Osteocyte (in vitro differentiated cells): ENCODE measurements around the gene LY6G5B. TPM values are rescaled to one million over a fixed set of nuclear protein-coding genes. Genes with fewer than 3 reads are reported as not detected.

Experiments
- DNase-seq: peaks from one replicate; pipeline ENCODE4 v3.0.0; 2021; ENCODE audit warnings: mixed read lengths; ENCODE audit not compliant: unreplicated experiment; ENCODE audit errors: extremely low spot score
- H3K27ac Mint-ChIP-seq: one replicate; pipeline ENCODE4 v1.8.0; 2021; ENCODE audit warnings: mild to moderate bottlenecking, mixed read lengths; ENCODE audit not compliant: unreplicated experiment
- H3K27me3 Mint-ChIP-seq: one replicate; pipeline ENCODE4 v1.8.0; 2021; ENCODE audit warnings: mixed read lengths; ENCODE audit not compliant: unreplicated experiment
- H3K36me3 Mint-ChIP-seq: one replicate; pipeline ENCODE4 v1.8.0; 2021; ENCODE audit warnings: mixed read lengths; ENCODE audit not compliant: unreplicated experiment
- H3K4me1 Mint-ChIP-seq: one replicate; pipeline ENCODE4 v1.8.0; 2021; ENCODE audit warnings: mixed read lengths; ENCODE audit not compliant: unreplicated experiment
- H3K4me3 Mint-ChIP-seq: one replicate; pipeline ENCODE4 v1.8.0; 2021; ENCODE audit warnings: mild to moderate bottlenecking, moderate library complexity, mixed read lengths; ENCODE audit not compliant: unreplicated experiment
- H3K9me3 Mint-ChIP-seq: one replicate; pipeline ENCODE4 v1.8.0; 2021; ENCODE audit warnings: mixed read lengths; ENCODE audit not compliant: unreplicated experiment
- CTCF ChIP-seq: fragments of 200-600 bp; sonication (generic); IDR thresholded peaks from 2 replicates; pipeline ENCODE4 v1.5.0; 2021; ENCODE audit warnings: antibody characterized with exemption, mild to moderate bottlenecking, moderate library complexity
- microRNA-seq: library from miRNA; unstranded; fragments of <30 nt; microRNA quantifications from one replicate; pipeline ENCODE4 v1.1.0, GENCODE V29; 2020; ENCODE audit not compliant: unreplicated experiment
- total RNA-seq: library from RNA; stranded (reverse); gene quantifications from 2 replicates; pipeline ENCODE4 v1.2.1, GENCODE V29; 2021

Gene LY6G5B
- total RNA-seq, 1 donor from 2014 or later, result 17.6 TPM

GRCh38 chr6:31720196-31720770 is 50.5 kb downstream of the LY6G5B start:
- TF ChIP-seq CTCF, result no peak
- Mint-ChIP-seq H3K4me1 (no peaks in the 10 kb centered on the region), H3K27me3 (no peaks in the 10 kb centered on the region), H3K4me3 (no peak overlapping the region), H3K36me3 (peaks cover 2% of the 10 kb centered on the region), H3K9me3 (no peaks in the 10 kb centered on the region), H3K27ac (no peak overlapping the region)
- no peak for DNase-seq

GRCh38 chr6:31721351-31722020 is 51.7 kb downstream of the LY6G5B start, which contains the start of gene LY6G6C:
TSS of gene LY6G6C (minus strand) at chr6:31721746. CDS start at chr6:31721679, 67 bp downstream.
- Mint-ChIP-seq H3K4me1 (no peaks in the 10 kb centered on the region), H3K27me3 (no peaks in the 10 kb centered on the region), H3K9me3 (no peaks in the 10 kb centered on the region), H3K4me3 (no peak within 1 kb of the TSS), H3K36me3 (peaks cover 10% of the 10 kb centered on the region), H3K27ac (no peak within 1 kb of the TSS)
- no peak for TF ChIP-seq CTCF
- DNase-seq, result no peak

- H3K4me1 Mint-ChIP-seq, result no peaks in the 10 kb centered on the region
- H3K36me3 Mint-ChIP-seq, result peaks cover 17% of the 10 kb centered on the region
- no peak overlapping the region for H3K4me3 Mint-ChIP-seq
- TF ChIP-seq CTCF, result no peak
- no peaks in the 10 kb centered on the region for H3K27me3 Mint-ChIP-seq
- H3K9me3 Mint-ChIP-seq, result no peaks in the 10 kb centered on the region
- H3K27ac Mint-ChIP-seq, result no peak overlapping the region
- DNase-seq, result no peak
Observed at GRCh38 chr6:31722173-31722572, 52.4 kb downstream of the LY6G5B start.

Small RNA genes lying within 50 kb of the gene (microRNA-seq; reads per million reads assigned to microRNA genes)
- not detected for gene MIR4646
- not detected for gene MIR6832

Other genes with a start within 250 kb of the LY6G5B start
- 12.1 and 13.8 TPM in 2 replicates for gene MICB, start 171.8 kb upstream of the LY6G5B start, total RNA-seq
- not detected in 2 replicates for gene MCCD1, start 141.0 kb upstream of the LY6G5B start, total RNA-seq
- gene DDX39B, start 128.0 kb upstream of the LY6G5B start, total RNA-seq, result 315 and 331 TPM in 2 replicates
- 8.8 and 9.0 TPM in 2 replicates for gene ATP6V1G2, start 123.4 kb upstream of the LY6G5B start, total RNA-seq
- gene NFKBIL1, start 122.4 kb upstream of the LY6G5B start, total RNA-seq, result 28.7 and 33.2 TPM in 2 replicates
- not detected in 2 replicates for gene LTA, start 97.7 kb upstream of the LY6G5B start, total RNA-seq
- gene TNF, start 94.4 kb upstream of the LY6G5B start, total RNA-seq, result not detected in 2 replicates
- gene LTB, start 87.6 kb upstream of the LY6G5B start, total RNA-seq, result not detected in 2 replicates
- gene LST1, start 83.7 kb upstream of the LY6G5B start, total RNA-seq, result not detected in 2 replicates
- gene NCR3, start 77.0 kb upstream of the LY6G5B start, total RNA-seq, result not detected in 2 replicates
- gene AIF1, start 54.7 kb upstream of the LY6G5B start, total RNA-seq, result not detected in 2 replicates
- 189 and 205 TPM in 2 replicates for gene PRRC2A, start 49.3 kb upstream of the LY6G5B start, total RNA-seq
- gene BAG6, start 17.3 kb upstream of the LY6G5B start, total RNA-seq, result 382 and 386 TPM in 2 replicates
- 2.2 and 4.0 TPM in 2 replicates for gene APOM, start 14.1 kb upstream of the LY6G5B start, total RNA-seq
- 21.5 and 23.0 TPM in 2 replicates for gene C6orf47, start 9.2 kb upstream of the LY6G5B start, total RNA-seq
- 17.0 and 18.7 TPM in 2 replicates for gene GPANK1, start 5.0 kb upstream of the LY6G5B start, total RNA-seq
- gene CSNK2B, start 3.9 kb upstream of the LY6G5B start, total RNA-seq, result 142 and 163 TPM in 2 replicates
- 3.9 and 5.0 TPM in 2 replicates for gene LY6G5C, start 11.1 kb downstream of the LY6G5B start, total RNA-seq
- 46.6 and 50.5 TPM in 2 replicates for gene ABHD16A, start 33.3 kb downstream of the LY6G5B start, total RNA-seq
- not detected in 2 replicates for gene LY6G6F, start 36.9 kb downstream of the LY6G5B start, total RNA-seq
- gene LY6G6D, start 45.4 kb downstream of the LY6G5B start, total RNA-seq, result not detected in 2 replicates
- gene LY6G6C, start 51.8 kb downstream of the LY6G5B start, total RNA-seq, result not detected in 2 replicates
- gene MPIG6B, start 53.4 kb downstream of the LY6G5B start, total RNA-seq, result not detected in 2 replicates
- gene DDAH2, start 59.3 kb downstream of the LY6G5B start, total RNA-seq, result 91.4 and 96.3 TPM in 2 replicates
- 230 and 242 TPM in 2 replicates for gene CLIC1, start 66.6 kb downstream of the LY6G5B start, total RNA-seq
- gene MSH5, start 70.0 kb downstream of the LY6G5B start, total RNA-seq, result 18.4 and 20.9 TPM in 2 replicates
- 2.5 and 3.4 TPM in 2 replicates for gene SAPCD1, start 92.7 kb downstream of the LY6G5B start, total RNA-seq
- gene VWA7, start 107.4 kb downstream of the LY6G5B start, total RNA-seq, result 0.50 and 0.94 TPM in 2 replicates
- gene VARS1, start 125.8 kb downstream of the LY6G5B start, total RNA-seq, result 73.0 and 73.4 TPM in 2 replicates
- 50.6 and 54.3 TPM in 2 replicates for gene LSM2, start 137.0 kb downstream of the LY6G5B start, total RNA-seq
- gene HSPA1L, start 145.3 kb downstream of the LY6G5B start, total RNA-seq, result 1.1 and 1.7 TPM in 2 replicates
- gene HSPA1A, start 145.6 kb downstream of the LY6G5B start, total RNA-seq, result 19.7 and 24.8 TPM in 2 replicates
- gene HSPA1B, start 157.8 kb downstream of the LY6G5B start, total RNA-seq, result 65.5 and 65.8 TPM in 2 replicates
- 74.8 and 83.6 TPM in 2 replicates for gene NEU1, start 192.8 kb downstream of the LY6G5B start, total RNA-seq
- gene SLC44A4, start 209.0 kb downstream of the LY6G5B start, total RNA-seq, result not detected in 2 replicates
- gene EHMT2, start 227.7 kb downstream of the LY6G5B start, total RNA-seq, result 62.4 and 66.7 TPM in 2 replicates
- 8.3 and 8.8 TPM in 2 replicates for gene ZBTB12, start 232.1 kb downstream of the LY6G5B start, total RNA-seq